SK-N-MC (cell line): ENCODE data around the gene TMEM213.

Source experiments
- DNase-seq: peaks from one replicate; pipeline ENCODE4 v3.0.0-alpha.2; 2011; ENCODE audit warnings: low read depth, low spot score
- H3K27ac ChIP-seq: fragments of 200-600 bp; sonication (generic); 2 replicates; pipeline ENCODE4 v1.5.1; 2016; ENCODE audit warnings: mixed run types
- H3K36me3 ChIP-seq: fragments of 200-600 bp; sonication (generic); 2 replicates; pipeline ENCODE4 v1.6.1; 2017; ENCODE audit warnings: antibody characterized with exemption, low read length, mixed read lengths; ENCODE audit not compliant: insufficient read depth
- H3K4me3 ChIP-seq: fragments of 200-600 bp; sonication (generic); 2 replicates; pipeline ENCODE4 v1.5.1; 2016
- H3K9ac ChIP-seq: fragments of 200-600 bp; sonication (generic); 2 replicates; pipeline ENCODE4 v1.8.0; 2017; ENCODE audit warnings: mixed run types, mixed read lengths; ENCODE audit not compliant: insufficient read length
- H3K9me3 ChIP-seq: fragments of 200-600 bp; sonication (generic); 2 replicates; pipeline ENCODE4 v1.6.1; 2017; ENCODE audit warnings: low read depth, mild to moderate bottlenecking, antibody characterized with exemption, low read length, moderate library complexity, mixed read lengths
- EZH2 ChIP-seq: fragments of 200-600 bp; sonication (generic); IDR thresholded peaks from one replicate; pipeline ENCODE4 v1.6.1; 2017; ENCODE audit warnings: antibody characterized with exemption
- FOXP2 ChIP-seq: optimal IDR thresholded peaks from 2 replicates; pipeline ENCODE3; 2011; ENCODE audit warnings: mild to moderate bottlenecking, moderate library complexity; ENCODE audit not compliant: insufficient read depth; ENCODE audit errors: extremely low read length, control extremely low read depth
- POLR2AphosphoS5 ChIP-seq: IDR thresholded peaks from 2 replicates; pipeline ENCODE4 v1.6.1; 2012; ENCODE audit warnings: mild to moderate bottlenecking, low read depth, low read length, borderline replicate concordance

Gene TMEM213

GRCh38 chr7:138864667-138865066 is 66.9 kb downstream of the TMEM213 start:
- no peak overlapping the region for H3K4me3 ChIP-seq
- H3K9ac ChIP-seq: no peak overlapping the region
- H3K9me3 ChIP-seq: no peaks in the 10 kb centered on the region
- no peak for TF ChIP-seq POLR2AphosphoS5
- TF ChIP-seq FOXP2: no peak
- TF ChIP-seq EZH2: no peak
- no peak overlapping the region for H3K27ac ChIP-seq
- H3K36me3 ChIP-seq: no peaks in the 10 kb centered on the region
- no peak for DNase-seq

GRCh38 chr7:138865843-138866242 is 68.0 kb downstream of the TMEM213 start:
- no peaks in the 10 kb centered on the region for H3K9me3 ChIP-seq
- H3K4me3 ChIP-seq: no peak overlapping the region
- no peak overlapping the region for H3K9ac ChIP-seq
- no peaks in the 10 kb centered on the region for H3K36me3 ChIP-seq
- TF ChIP-seq FOXP2 (no peak), EZH2 (no peak), POLR2AphosphoS5 (no peak)
- no peak for DNase-seq
- H3K27ac ChIP-seq: no peak overlapping the region

GRCh38 chr7:138866353-138866752 is 68.6 kb downstream of the TMEM213 start:
- Histone ChIP-seq H3K36me3 (no peaks in the 10 kb centered on the region), H3K9ac (no peak overlapping the region), H3K4me3 (no peak overlapping the region), H3K9me3 (no peaks in the 10 kb centered on the region), H3K27ac (no peak overlapping the region)
- TF ChIP-seq POLR2AphosphoS5 (no peak), FOXP2 (no peak), EZH2 (no peak)
- DNase-seq: no peak

- Histone ChIP-seq H3K4me3 (no peak overlapping the region), H3K9me3 (no peaks in the 10 kb centered on the region), H3K9ac (no peak overlapping the region), H3K36me3 (no peaks in the 10 kb centered on the region), H3K27ac (no peak overlapping the region)
- TF ChIP-seq FOXP2 (no peak), POLR2AphosphoS5 (no peak), EZH2 (no peak)
- no peak for DNase-seq
Observed at GRCh38 chr7:138867744-138868143, 70.0 kb downstream of the TMEM213 start.

GRCh38 chr7:138868711-138869110 is 70.9 kb downstream of the TMEM213 start:
- no peak for DNase-seq
- Histone ChIP-seq H3K4me3 (no peak overlapping the region), H3K9me3 (no peaks in the 10 kb centered on the region), H3K27ac (no peak overlapping the region), H3K36me3 (no peaks in the 10 kb centered on the region), H3K9ac (no peak overlapping the region)
- TF ChIP-seq POLR2AphosphoS5 (no peak), EZH2 (no peak), FOXP2 (no peak)

GRCh38 chr7:138869353-138869752 is 71.6 kb downstream of the TMEM213 start:
- no peaks in the 10 kb centered on the region for H3K36me3 ChIP-seq
- no peak overlapping the region for H3K27ac ChIP-seq
- no peaks in the 10 kb centered on the region for H3K9me3 ChIP-seq
- DNase-seq: no peak
- no peak for TF ChIP-seq EZH2
- TF ChIP-seq FOXP2: no peak
- no peak for TF ChIP-seq POLR2AphosphoS5
- H3K9ac ChIP-seq: no peak overlapping the region
- no peak overlapping the region for H3K4me3 ChIP-seq

GRCh38 chr7:138871065-138871813 is 73.4 kb downstream of the TMEM213 start:
- no peaks in the 10 kb centered on the region for H3K36me3 ChIP-seq
- H3K9ac ChIP-seq: no peak overlapping the region
- DNase-seq: no peak
- H3K27ac ChIP-seq: no peak overlapping the region
- TF ChIP-seq EZH2 (no peak), POLR2AphosphoS5 (no peak), FOXP2 (no peak)
- H3K9me3 ChIP-seq: no peaks in the 10 kb centered on the region
- H3K4me3 ChIP-seq: no peak overlapping the region

- no peaks in the 10 kb centered on the region for H3K9me3 ChIP-seq
- no peak overlapping the region for H3K27ac ChIP-seq
- DNase-seq: no peak
- H3K9ac ChIP-seq: no peak overlapping the region
- H3K4me3 ChIP-seq: no peak overlapping the region
- H3K36me3 ChIP-seq: no peaks in the 10 kb centered on the region
- TF ChIP-seq POLR2AphosphoS5: no peak
- no peak for TF ChIP-seq EZH2
- no peak for TF ChIP-seq FOXP2
Observed at GRCh38 chr7:138871814-138872090, 74.0 kb downstream of the TMEM213 start.

- Histone ChIP-seq H3K36me3 (no peaks in the 10 kb centered on the region), H3K9ac (no peak overlapping the region), H3K9me3 (no peaks in the 10 kb centered on the region), H3K27ac (no peak overlapping the region), H3K4me3 (no peak overlapping the region)
- no peak for DNase-seq
- TF ChIP-seq EZH2 (no peak), POLR2AphosphoS5 (no peak), FOXP2 (no peak)
Observed at GRCh38 chr7:138872576-138872975, 74.8 kb downstream of the TMEM213 start.
